C4-2B (cell line): ENCODE data around the gene DIRAS1.
"Not testable (repeated sequence)": the region's sequence is repeated elsewhere in the genome, so short reads cannot be mapped to it uniquely, and the experiment has no call there.

Experiments used
- H3K27ac ChIP-seq: fragments of 450-650 bp; 2 replicates; pipeline ENCODE4 v1.5.1; 2017
- ZFX ChIP-seq: fragments of 450-650 bp; IDR thresholded peaks from 2 replicates; pipeline ENCODE4 v1.6.1; 2017
- TF ChIP-seq, protein P1 (sequence below): fragments of 450-650 bp; conservative IDR thresholded peaks from 2 replicates; pipeline ENCODE4 v1.5.1; 2017; ENCODE audit warnings: mild to moderate bottlenecking

The DIRAS1 gene

DNA sequence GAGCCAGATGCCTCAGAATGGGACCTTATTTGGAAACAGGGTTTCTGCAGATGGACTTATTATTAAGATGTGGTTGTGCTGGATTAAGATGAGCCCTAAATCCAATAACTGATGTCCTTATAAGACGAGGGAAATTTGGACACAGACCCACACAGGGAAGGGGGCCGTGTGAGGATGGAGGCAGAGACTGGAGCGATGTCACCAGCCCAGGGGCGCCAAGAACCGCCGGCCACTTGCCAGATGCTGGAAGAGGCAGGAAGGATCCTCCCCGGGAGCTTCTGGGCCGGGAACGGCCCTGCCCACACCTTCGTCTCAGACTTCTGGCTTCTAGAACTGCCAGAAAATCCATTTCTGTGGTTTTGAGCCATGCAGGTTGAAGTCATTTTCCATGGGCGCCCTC is 45.3 kb downstream of the DIRAS1 start:
- TF ChIP-seq ZFX: no peak
- TF ChIP-seq, protein P1, sequence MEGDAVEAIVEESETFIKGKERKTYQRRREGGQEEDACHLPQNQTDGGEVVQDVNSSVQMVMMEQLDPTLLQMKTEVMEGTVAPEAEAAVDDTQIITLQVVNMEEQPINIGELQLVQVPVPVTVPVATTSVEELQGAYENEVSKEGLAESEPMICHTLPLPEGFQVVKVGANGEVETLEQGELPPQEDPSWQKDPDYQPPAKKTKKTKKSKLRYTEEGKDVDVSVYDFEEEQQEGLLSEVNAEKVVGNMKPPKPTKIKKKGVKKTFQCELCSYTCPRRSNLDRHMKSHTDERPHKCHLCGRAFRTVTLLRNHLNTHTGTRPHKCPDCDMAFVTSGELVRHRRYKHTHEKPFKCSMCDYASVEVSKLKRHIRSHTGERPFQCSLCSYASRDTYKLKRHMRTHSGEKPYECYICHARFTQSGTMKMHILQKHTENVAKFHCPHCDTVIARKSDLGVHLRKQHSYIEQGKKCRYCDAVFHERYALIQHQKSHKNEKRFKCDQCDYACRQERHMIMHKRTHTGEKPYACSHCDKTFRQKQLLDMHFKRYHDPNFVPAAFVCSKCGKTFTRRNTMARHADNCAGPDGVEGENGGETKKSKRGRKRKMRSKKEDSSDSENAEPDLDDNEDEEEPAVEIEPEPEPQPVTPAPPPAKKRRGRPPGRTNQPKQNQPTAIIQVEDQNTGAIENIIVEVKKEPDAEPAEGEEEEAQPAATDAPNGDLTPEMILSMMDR: no peak
- H3K27ac ChIP-seq: no peak overlapping the region

DNA sequence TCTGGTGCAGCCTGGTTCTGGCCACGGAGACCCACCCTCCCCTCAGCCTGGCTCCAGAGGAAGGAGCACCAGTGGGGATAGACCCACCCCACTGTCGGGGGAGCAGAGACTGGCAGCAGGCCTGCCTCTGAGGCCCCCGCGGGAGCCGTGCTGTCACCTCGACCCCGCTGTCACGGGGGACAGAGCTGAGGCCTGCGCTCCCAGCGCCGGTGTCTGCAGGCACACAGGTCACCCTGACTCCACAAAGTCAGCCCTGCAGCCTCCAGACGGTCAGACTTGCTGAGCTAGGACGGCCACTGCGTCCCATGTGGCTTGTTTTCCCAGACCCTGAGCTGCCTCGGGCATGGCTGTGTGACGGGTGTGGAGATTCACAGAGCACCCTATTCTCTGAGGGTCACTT is 51.0 kb downstream of the DIRAS1 start:
- TF ChIP-seq, protein P1: no peak
- no peak for TF ChIP-seq ZFX
- no peak overlapping the region for H3K27ac ChIP-seq

DNA sequence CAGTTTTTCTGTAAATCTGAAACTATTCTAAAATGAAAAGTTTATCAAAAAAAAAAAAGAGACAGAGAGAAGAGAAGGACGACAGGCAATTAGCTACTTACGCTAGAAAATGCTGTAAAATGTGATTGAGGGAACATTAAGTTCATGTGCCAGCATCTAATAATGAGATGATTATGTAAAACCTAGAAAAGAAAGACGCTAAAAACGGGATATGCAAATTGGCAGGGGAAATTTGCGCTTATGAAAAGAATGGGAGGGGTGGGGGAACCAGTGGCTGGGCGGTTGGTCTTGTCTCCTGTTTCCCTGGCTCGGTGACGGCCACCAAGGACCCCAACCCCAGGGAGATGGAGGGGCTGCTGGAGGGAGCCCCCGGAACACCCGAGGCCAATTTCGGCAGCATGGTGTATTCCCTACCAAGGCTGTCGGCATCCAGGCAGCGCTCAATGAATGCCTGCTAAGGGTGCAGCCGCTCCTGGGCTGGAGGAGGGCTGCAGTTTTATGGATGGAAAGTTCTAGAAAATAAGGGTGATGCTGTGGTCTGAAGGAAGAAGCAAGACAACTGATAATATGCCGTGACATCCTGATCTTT is 52.9 kb downstream of the DIRAS1 start:
- no peak for TF ChIP-seq ZFX
- TF ChIP-seq, protein P1: no peak

DNA sequence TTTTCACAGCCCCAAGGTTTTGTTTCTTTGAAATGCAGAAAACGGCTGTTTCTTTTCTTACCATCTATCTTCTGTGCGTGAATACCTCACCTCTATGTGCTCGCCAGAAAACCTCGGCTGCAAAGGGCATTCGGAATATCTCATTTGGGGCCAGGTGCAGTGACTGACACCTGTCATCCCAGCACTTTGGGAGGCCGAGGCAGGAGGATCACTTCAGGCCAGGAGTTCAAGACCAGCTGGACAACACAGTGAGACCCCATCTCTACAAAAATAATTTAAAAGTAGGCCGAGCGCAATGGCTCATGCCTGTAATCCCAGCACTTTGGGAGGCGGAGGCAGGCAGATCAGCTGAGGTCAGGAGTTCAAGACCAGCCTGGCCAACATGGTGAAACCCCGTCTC is 53.8 kb downstream of the DIRAS1 start:
- H3K27ac ChIP-seq: not testable (repeated sequence)

More for the DNA sequence above, 52.9 kb downstream of the DIRAS1 start:
- no peak overlapping the region for H3K27ac ChIP-seq

DNA sequence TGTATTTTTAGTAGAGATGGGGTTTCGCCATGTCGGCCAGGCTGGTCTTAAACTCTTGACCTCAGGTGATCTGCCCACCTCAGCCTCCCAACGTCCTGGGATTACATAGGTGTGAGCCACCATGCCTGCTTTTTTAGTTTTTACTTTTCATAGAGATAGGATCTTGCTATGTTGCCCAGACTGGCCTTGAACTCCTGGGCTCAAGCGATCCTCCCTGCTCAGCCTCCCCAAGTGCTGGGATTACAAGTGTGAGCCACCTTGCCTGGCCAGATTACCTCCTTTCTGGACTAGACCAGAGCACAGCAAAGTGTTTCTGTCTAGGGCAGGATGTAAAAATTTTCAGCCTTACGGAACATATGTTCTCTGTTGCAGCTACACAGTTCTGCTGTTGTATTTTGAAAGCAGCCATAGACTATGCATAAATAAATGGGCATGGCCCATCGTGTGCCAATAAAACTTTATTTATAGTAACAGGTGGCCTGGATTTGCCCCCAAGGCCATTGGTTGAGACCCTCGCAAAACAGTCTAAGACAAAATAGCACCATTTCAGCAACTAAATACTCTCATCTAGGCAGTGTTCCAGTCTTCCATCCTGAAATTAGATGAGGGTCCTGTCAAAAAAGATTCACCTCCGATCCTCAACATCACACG is 54.7 kb downstream of the DIRAS1 start:
- TF ChIP-seq, protein P1: no peak
- TF ChIP-seq ZFX: no peak
- H3K27ac ChIP-seq: no peak overlapping the region

DNA sequence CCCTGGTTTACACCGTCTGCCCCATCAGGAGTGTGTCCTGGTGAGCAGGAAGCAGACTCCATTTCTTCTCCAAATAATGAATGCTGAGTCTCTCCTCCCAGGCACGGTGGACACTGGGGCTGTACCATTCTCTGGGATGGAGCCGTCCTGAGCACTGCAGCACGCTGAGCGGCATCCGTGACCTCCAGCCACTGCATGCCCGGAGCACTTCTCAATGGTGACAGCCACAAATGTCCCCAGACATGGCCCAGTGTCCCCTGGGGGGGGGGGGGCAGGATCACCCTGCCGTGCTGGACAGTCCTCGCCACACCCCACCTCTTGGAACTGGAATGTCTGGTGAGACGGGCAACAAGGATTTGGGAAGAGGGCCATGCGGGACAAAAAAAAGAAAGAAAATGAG is 56.1 kb downstream of the DIRAS1 start:
- no peak overlapping the region for H3K27ac ChIP-seq

More for the DNA sequence above, 56.1 kb downstream of the DIRAS1 start:
- TF ChIP-seq, protein P1: no peak
- TF ChIP-seq ZFX: no peak
